ENCODE data around the gene GALNT12.

DNA sequence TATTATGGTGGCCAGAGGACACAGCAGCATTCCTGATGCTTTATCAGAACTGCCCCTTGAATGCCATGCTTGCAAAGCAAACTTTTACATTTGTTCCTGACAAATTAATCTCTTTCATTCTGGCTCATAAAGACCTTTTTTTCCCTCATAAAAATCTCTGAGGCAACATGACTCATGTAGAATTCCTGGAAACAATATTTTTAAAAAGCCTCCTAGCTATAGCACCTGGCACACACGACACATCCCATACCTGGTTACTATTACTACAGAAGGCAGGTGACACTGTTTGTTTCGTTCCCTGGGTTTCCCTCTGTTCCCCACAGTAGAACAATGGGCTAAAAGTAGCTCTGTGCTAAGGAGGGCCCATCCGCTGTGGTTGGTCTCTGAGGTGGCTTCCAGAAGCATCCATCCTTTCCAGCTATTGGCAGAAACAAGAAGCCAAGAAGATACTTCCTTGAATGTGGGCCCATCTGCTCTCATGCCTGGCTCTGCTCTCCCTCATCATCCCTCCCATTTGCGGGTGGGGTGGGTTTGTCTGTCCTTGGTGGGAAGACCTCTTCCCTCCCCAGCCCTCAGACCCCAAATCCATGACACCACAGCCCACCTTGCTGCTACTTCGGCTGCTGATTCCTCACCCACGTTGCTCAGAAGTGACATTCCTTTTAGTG, 59.1 kb downstream of the GALNT12 start:
- no peak for TF ChIP-seq CTCF (IDR thresholded peaks at IDR 0.05; ENCODE audit: low read length)
- no peak for TF ChIP-seq EZH2 (IDR thresholded peaks at IDR 0.05; ENCODE audit: borderline replicate concordance, low read length)
